ENCODE results near the gene ARHGAP20.

ARHGAP20 gene

GRCh38 chr11:110711776-110712658 is at the start of gene ARHGAP20:
Gene ARHGAP20, minus strand, starts transcription at chr11:110712437. Its CDS starts 206 bp downstream, at chr11:110712231.
- no peak for FAIRE-seq

GRCh38 chr11:110761991-110762390 is 49.8 kb upstream of the ARHGAP20 start:
- FAIRE-seq, result peak; percentile 5

More at GRCh38 chr11:110711776-110712658, at the start of gene ARHGAP20:
- DNase-seq (ENCODE audit: low spot score), result peak; percentile 94

GRCh38 chr11:110761131-110761530 is 48.9 kb upstream of the ARHGAP20 start:
- FAIRE-seq, result no peak

More at GRCh38 chr11:110761991-110762390, 49.8 kb upstream of the ARHGAP20 start:
- DNase-seq (ENCODE audit: low spot score), result no peak

GRCh38 chr11:110759972-110760381 is 47.7 kb upstream of the ARHGAP20 start:
- no peak for DNase-seq (ENCODE audit: low spot score)
- no peak for FAIRE-seq

More at GRCh38 chr11:110761131-110761530, 48.9 kb upstream of the ARHGAP20 start:
- DNase-seq (ENCODE audit: low spot score), result no peak

GRCh38 chr11:110757962-110758755 is 45.9 kb upstream of the ARHGAP20 start:
- FAIRE-seq, result no peak
- no peak for DNase-seq (ENCODE audit: low spot score)

GRCh38 chr11:110757066-110757465 is 44.8 kb upstream of the ARHGAP20 start:
- no peak for DNase-seq (ENCODE audit: low spot score)
- FAIRE-seq, result no peak

GRCh38 chr11:110755941-110756340 is 43.7 kb upstream of the ARHGAP20 start:
- DNase-seq (ENCODE audit: low spot score) (no peak), FAIRE-seq (no peak)

- no peak for DNase-seq (ENCODE audit: low spot score)
- FAIRE-seq, result no peak
Observed at GRCh38 chr11:110752890-110753289, 40.7 kb upstream of the ARHGAP20 start.

- no peak for FAIRE-seq
- no peak for DNase-seq (ENCODE audit: low spot score)
Observed at GRCh38 chr11:110750100-110750499, 37.9 kb upstream of the ARHGAP20 start.

- FAIRE-seq (no peak), DNase-seq (ENCODE audit: low spot score) (no peak)
Observed at GRCh38 chr11:110747531-110747930, 35.3 kb upstream of the ARHGAP20 start.

- no peak for FAIRE-seq
- no peak for DNase-seq (ENCODE audit: low spot score)
Observed at GRCh38 chr11:110738641-110739040, 26.4 kb upstream of the ARHGAP20 start.

GRCh38 chr11:110737593-110737992 is 25.4 kb upstream of the ARHGAP20 start:
- DNase-seq (ENCODE audit: low spot score) (no peak), FAIRE-seq (no peak)

- no peak for FAIRE-seq
- no peak for DNase-seq (ENCODE audit: low spot score)
Observed at GRCh38 chr11:110736171-110736553, 23.9 kb upstream of the ARHGAP20 start.

- DNase-seq (ENCODE audit: low spot score) (no peak), FAIRE-seq (no peak)
Observed at GRCh38 chr11:110735455-110736170, 23.4 kb upstream of the ARHGAP20 start.

- no peak for DNase-seq (ENCODE audit: low spot score)
- no peak for FAIRE-seq
Observed at GRCh38 chr11:110734790-110735189, 22.6 kb upstream of the ARHGAP20 start.

GRCh38 chr11:110730773-110731172 is 18.5 kb upstream of the ARHGAP20 start:
- DNase-seq (ENCODE audit: low spot score), result no peak
- no peak for FAIRE-seq

- DNase-seq (ENCODE audit: low spot score), result no peak
- no peak for FAIRE-seq
Observed at GRCh38 chr11:110728883-110729282, 16.6 kb upstream of the ARHGAP20 start.

GRCh38 chr11:110728476-110728875 is 16.2 kb upstream of the ARHGAP20 start:
- FAIRE-seq, result no peak

GRCh38 chr11:110724358-110724757 is 12.1 kb upstream of the ARHGAP20 start:
- DNase-seq (ENCODE audit: low spot score) (no peak), FAIRE-seq (no peak)

More at GRCh38 chr11:110728476-110728875, 16.2 kb upstream of the ARHGAP20 start:
- DNase-seq (ENCODE audit: low spot score), result no peak

GRCh38 chr11:110720431-110721275 is 8.4 kb upstream of the ARHGAP20 start:
- DNase-seq (ENCODE audit: low spot score), result no peak
- no peak for FAIRE-seq

Data from urothelium cell line (cell line).